ENCODE measurements around the gene SNIP1.

The SNIP1 gene

DNA sequence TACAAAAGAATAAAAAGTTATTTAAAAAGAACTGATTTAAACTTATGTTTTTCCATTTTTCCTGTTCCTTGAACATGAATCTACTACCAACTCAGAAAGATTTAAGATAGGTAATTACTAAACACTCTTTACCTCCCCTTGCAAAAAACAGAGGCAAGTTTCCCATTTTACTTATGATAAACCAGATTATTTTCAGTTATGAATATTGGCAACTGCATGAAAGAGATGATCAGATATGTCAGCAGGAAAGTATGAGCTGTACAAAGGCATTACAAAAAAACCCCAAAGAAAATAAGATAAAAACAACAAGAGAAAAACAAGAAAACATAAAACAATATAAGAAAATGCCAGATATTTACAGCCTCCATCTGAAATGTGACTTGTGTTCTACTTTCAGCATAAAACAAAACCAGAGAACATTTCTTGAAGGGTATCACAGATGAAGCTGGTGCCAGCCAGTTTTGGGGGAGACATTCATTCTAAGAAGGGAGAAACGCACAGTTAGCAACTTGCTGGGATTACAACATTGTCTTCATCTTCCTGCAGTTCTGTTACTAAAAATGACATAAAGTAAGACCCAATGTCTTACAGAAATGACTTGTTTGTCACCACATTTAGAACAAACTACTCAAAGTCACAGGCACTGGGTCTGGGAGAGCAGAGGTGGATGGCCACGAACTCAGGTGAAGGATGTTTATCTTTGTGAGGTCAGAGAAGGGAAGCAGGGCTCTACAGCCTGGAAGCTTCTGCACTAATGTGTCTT, 60.6 kb downstream of the SNIP1 start:
- TF ChIP-seq GATA3 (IDR thresholded peaks at IDR 0.05; ENCODE audit: low read depth, low read length) (no peak), GATA2 (IDR thresholded peaks at IDR 0.05; ENCODE audit: low read depth, low read length) (no peak)

DNA sequence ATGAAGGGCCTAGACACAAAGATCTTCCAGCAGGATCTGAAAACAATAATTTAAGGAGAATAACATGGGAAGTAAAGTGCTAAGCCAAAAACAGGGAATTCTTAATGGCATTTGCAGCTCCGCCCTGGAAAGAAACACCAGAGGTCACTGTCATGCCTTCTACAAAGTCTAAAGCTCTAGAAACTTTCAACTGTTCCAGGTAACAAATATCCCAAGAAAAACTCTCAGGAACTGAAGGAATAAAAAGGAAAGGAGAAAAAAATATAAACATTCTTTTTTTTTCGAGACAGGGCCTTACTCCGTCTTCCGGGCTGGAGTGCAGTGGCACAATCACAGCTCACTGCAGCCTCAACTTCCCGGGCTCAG, 66.5 kb downstream of the SNIP1 start:
- TF ChIP-seq GATA3 (IDR thresholded peaks at IDR 0.05; ENCODE audit: low read depth, low read length) (no peak), GATA2 (IDR thresholded peaks at IDR 0.05; ENCODE audit: low read depth, low read length) (no peak)

DNA sequence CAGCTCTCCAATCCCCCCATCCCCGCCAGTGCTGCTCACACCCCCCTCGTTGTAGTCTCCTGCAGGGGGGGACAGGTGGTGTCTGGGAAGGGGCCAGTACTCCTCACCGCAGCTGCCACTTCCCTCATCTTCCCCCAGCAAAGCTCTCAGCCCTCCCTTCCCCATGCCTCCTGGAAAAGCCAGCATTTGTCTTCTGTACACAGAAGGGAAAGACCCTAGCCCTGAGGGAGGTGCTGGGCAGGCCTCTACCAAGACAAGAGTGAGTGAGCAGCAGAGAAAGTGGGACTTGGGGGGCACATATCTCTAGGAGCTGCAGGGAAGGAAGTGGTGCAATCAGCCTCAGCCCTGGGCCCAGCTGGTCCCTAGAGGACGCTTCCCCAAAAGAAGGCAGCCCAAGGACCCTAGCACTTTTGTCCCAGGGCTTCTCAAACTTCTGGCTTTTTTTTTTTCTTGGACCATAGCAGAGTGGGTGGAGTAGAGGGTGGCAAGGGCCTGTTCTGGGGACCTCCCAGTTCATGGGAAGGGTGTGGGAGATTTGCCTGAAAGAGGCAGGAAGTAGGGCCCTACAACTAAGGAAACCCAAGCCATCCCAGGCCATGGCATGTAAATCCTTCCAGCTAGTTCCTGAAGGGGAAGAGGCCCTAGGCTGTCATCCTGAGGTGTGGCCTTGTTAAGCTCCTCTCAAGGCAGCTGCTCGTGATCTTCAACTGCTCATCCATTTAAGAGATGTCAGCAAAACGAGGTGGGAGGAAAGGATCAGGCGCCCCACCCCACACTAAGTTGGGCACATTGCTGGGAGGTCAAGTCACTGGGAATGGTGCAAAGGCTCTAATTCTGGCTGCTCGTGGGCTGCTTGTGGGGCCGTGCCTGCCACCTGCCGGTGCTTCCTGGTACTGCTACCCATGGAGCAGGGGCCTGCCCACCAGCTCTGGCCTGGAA, 67.1 kb downstream of the SNIP1 start:
- TF ChIP-seq GATA3 (IDR thresholded peaks at IDR 0.05; ENCODE audit: low read depth, low read length) (no peak), GATA2 (IDR thresholded peaks at IDR 0.05; ENCODE audit: low read depth, low read length) (no peak)

DNA sequence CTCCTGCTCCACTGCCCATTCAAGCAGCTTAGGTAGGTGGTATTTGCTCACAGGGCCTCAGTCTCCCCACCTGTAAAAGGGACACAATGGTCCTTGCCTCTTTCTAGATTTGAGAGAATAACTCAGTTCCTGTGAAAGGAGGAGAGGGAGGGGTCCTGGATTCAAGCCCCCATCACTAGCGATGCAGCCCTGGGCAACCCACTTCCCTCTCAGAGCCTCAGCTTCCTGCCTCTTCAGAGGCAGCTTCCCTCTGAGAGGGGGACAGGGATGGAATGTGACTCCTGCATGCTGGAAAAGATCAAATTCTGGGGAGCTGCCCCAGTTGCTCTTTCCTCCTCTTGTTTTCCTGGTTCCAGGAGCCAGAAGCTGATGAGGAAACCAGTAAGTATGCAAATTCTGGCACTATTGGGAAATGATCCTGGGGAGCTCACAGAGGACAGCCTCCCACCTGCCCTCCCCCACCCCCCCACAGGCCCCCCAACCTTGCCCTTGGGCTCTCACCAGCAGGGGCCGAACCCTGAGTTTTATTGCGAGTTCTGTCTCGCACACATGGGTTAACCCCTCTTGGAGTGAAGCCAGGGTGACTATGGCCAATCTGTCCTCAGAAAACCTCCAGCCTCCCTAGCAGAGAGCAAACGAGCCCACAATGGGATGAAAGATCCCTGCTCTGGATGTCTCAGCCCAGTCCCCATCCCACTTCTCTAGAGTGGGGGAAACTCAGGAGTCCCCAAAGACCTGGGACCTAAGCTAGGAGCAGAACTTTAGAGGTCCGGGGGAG, 68.0 kb downstream of the SNIP1 start:
- TF ChIP-seq GATA3 (IDR thresholded peaks at IDR 0.05; ENCODE audit: low read depth, low read length) = no peak
- TF ChIP-seq GATA2 (IDR thresholded peaks at IDR 0.05; ENCODE audit: low read depth, low read length) = no peak
